Stomach smooth muscle (tissue), 2 donors: Measurements from ENCODE around the gene INSM2.

Experiments used
- H3K27ac ChIP-seq: one replicate; pipeline ENCODE4 v1.7.0; 2013; ENCODE audit warnings: mild to moderate bottlenecking, low read length, inconsistent platforms
- H3K27me3 ChIP-seq, 2 donors: one replicate each; pipeline ENCODE4 v1.7.0; 2013; ENCODE audit warnings: low read length in 2 of 2; ENCODE audit not compliant: insufficient read depth in 2 of 2, control insufficient read depth in 1 of 2
- H3K36me3 ChIP-seq, 2 donors: one replicate each; pipeline ENCODE4 v1.7.0; 2013; ENCODE audit warnings: low read length in 2 of 2; ENCODE audit not compliant: control insufficient read depth in 2 of 2, insufficient read depth in 2 of 2
- H3K4me1 ChIP-seq: one replicate; pipeline ENCODE4 v1.7.0; 2013; ENCODE audit warnings: low read length; ENCODE audit not compliant: control insufficient read depth, insufficient read depth
- H3K4me3 ChIP-seq, 2 donors: one replicate each; pipeline ENCODE4 v1.7.0; 2013; ENCODE audit warnings: low read length in 2 of 2
- H3K9ac ChIP-seq, 2 donors: one replicate each; pipeline ENCODE4 v1.7.0; 2013; ENCODE audit warnings: low read length in 2 of 2, mild to moderate bottlenecking in 1 of 2
- H3K9me3 ChIP-seq, 2 donors: one replicate each; pipeline ENCODE4 v1.7.0; 2013; ENCODE audit warnings: low read length in 2 of 2; ENCODE audit not compliant: control insufficient read depth in 2 of 2
- donor health status: healthy.
- donor health status: Pancreatic carcinoma.

The INSM2 gene

GRCh38 chr14:35578135-35578534 lies 44.2 kb downstream of the INSM2 start:
- Histone ChIP-seq H3K27ac (no peak overlapping the region), H3K9me3 (no peaks in the 10 kb centered on the region), H3K9ac (no peak overlapping the region), H3K4me3 (no peak overlapping the region), H3K36me3 (peaks cover 0 to 4% of the 10 kb centered on the region in 2 donors), H3K27me3 (no peaks in the 10 kb centered on the region), H3K4me1 (no peaks in the 10 kb centered on the region)

- no peaks in the 10 kb centered on the region for H3K4me1 ChIP-seq
- H3K9ac ChIP-seq = no peak overlapping the region
- no peaks in the 10 kb centered on the region for H3K9me3 ChIP-seq
- H3K27ac ChIP-seq = no peak overlapping the region
- H3K36me3 ChIP-seq = peaks cover 0 to 4% of the 10 kb centered on the region in 2 donors
- no peak overlapping the region for H3K4me3 ChIP-seq
- no peaks in the 10 kb centered on the region for H3K27me3 ChIP-seq
Observed at GRCh38 chr14:35578639-35579038, 44.7 kb downstream of the INSM2 start.
